NCI-H2227 (cell line): ENCODE data around the gene SLC35C1.

Source experiments
- DNase-seq: peaks from one replicate; lab custom pipeline; 2025; ENCODE audit not compliant: unreplicated experiment; lab: John Stamatoyannopoulos, UW

The SLC35C1 gene

DNA sequence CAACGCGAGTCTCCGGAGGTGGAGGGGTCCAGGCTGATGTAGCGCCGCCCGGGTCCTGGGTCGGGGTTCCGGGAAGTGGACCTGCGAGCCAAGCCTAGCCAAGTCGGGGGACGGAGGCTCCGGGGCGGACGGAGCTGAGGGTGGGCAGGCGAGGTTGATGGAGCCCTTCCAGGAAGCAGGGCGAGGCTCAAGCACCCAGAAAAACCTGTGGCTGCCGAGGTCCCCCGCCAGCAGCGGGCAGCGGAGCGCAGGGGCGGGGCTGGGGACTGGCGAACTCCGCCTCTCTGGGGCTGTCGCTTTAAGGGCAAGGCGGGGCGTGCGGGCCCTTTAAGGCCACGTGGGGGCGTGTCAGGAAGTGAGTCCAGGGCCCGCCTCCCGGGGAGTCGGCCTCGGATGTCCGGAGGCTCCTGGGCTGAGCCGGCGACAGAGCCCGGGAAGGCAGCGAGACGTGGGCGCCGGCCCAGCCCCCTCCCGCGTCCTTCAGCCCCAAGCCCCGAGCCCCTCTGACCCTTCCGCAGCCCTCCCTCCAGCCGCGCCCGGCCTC lies at the start of gene SLC35C1:
Gene SLC35C1 (plus strand): TSS at position 389 of the 544 bp plus-strand sequence. CDS start 653 bp downstream, outside the sequence.
- DNase-seq, result peak; percentile 97

DNA sequence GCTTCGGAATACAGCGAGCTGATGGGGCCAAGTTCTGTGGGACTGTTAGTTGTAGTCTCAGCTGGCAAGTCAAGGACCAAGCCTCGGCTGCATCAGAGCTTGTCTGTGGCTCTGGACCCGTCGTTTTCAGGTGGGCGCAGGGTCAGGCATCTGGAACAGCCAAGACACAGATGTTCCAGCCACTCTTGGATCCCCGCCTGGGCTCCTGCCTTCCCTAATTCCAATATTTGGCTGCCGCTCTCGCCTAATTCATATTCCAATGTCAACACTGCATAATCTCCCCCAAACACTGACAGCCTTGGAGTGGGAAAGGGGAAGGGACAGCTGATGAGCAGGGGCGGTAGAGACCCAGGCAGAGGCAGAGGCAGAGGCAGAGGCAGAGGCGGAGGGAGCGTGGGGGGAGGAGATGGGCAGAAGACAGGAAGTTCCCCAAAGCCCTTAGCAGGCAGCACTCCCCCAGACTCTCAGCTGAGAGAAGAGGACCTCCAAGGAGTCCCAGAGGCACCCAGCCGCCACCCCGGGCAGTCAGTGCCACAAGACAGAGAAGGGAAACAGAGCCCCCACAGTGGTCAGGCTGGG lies 49.6 kb upstream of the SLC35C1 start:
- no peak for DNase-seq

DNA sequence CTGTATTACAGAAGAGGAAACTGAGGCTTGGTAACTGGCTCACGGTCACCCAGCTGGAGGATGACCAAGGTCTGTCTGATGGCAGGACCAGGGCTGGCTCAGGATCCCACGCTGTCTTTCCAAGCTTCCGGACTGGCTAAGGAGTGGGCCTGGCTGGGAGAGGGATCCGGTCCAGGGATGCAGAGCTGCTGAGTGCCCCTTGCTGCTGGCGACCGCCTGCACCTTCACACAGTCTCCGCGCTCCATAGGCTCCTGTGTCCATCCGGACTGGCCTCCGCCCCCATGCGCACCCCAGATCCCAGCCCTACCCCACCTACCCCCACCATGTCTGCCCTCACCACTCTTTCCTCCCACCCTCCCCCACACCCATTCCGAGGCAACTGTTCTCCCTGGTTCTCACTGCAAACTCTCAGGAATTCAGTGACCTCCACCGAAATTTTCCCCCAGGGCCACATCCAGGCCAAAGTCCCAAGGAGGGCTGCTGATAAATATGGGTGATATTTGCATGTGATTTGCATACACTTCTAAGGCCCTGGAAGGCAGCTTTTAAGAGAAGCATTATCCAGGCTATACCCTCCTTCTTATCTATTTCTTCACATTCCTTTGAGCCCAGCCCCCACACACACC lies 48.5 kb upstream of the SLC35C1 start:
- DNase-seq, result no peak

DNA sequence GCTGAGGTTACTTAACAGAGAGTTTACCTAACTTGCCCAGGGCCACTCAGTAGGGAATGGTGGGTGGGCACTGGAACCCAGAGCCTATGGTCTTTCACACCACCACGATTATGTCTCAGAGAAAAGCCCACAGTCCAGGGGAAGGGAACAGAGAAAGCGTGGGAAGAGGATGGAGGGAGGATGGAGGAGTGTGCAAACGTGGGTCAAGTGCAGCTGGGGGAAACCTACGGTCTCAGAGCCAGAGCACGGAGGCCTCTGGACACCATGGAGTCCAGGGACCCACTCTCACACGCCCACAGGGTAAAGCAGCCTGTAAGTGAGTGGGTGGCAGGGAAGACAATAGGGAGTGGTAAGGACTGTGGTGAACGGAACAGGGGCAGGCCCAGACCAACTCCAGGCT lies 47.3 kb upstream of the SLC35C1 start:
- no peak for DNase-seq

DNA sequence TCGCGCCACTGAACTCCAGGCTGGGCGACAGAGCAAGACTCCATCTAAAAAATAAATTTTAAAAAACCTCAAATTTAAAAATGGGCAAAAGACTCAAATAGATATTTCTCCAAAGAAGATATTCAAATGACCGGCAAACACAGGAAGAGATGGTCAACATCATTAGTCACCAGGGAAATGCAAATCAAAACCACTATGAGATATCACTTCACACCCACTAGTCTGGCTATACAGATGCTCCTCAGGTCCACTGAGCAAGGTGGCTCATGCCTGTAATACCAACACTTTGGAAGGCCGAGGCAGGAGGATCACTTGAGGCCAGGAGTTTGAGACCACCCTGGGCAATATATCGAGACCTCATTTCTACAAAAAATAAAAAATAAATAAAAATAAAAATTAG lies 43.3 kb upstream of the SLC35C1 start:
- DNase-seq, result no peak

DNA sequence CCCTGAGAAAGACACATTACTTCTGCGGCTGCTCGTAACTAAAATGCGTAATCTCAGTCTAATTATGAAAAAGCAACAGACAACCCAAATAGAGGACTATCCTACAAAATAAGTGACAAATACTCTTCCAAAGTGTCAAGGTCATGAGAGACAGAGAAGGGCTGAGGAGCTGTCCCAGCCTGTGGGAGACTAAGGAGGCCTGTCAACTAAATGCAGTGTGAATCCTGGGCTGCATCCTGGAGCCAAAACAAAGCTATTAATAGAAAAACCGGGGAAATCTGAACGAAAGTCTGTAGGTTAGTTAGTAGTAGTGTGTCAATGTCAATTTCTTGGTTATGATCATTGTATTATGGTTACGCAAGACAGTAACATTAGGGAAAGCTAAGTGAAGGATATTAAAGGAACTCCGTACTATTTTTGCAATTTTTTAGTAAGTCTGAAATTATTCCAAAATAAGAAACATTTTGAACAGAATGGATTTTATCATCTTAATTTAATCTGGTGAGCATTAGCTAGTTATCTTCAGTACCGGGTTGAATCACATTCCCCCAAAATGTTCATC lies 39.8 kb upstream of the SLC35C1 start:
- DNase-seq, result no peak

DNA sequence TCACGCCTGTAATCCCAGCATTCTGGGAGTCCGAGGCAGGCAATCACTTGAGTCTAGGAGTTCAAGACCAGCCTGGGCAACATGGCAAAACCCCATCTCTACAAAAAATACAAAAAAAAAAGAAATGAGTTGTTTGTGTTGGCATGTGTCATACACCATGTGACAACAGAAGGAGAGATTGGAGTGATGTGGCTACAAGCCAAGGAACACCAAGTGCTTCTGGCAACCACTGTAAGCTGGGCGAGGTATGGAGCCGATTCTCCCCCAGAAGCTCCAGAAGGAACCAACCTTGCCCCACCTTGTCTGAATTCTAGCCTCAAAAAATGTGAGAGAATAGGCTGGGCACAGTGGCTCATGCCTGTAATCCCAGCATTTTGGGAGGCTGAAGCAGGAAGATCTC lies 39.1 kb upstream of the SLC35C1 start:
- no peak for DNase-seq

DNA sequence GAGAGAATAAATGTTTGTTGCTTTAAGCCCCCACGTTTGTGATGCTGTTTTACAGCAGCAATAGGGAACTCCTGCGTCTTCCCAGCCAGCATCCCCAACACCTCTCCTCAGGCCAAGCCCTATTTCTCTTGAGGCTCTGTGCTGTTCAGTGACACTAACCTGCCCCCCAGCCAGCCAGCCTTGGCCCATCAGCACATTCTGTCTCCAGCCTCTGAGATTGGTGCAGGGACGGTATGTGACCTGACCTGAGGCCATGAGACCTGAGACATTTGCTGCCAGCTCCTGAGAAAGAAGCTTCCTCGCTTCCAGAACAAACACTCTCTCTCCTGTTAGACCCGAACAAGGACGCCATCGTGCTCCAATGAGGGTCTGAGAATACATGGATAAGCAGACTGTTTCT lies 38.5 kb upstream of the SLC35C1 start:
- DNase-seq, result no peak

DNA sequence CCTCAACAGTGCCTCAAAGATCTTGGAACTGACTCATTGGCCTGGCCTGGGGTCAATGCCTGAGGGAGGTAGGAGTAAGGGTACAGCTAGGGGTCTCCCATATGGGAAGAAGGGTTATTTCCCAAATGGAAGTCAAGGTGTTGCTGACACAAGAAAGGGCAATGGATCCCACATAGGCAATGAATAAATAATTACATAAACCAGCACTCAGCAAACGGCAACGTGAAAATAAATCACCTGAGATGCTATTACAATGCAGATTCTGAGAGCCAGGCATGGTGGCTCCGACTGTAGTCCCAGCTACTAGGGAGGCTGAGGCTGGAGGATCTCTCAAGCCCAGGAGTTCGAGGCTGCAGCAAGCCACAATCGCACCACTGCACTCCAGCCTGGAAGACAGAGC lies 36.5 kb upstream of the SLC35C1 start:
- no peak for DNase-seq

DNA sequence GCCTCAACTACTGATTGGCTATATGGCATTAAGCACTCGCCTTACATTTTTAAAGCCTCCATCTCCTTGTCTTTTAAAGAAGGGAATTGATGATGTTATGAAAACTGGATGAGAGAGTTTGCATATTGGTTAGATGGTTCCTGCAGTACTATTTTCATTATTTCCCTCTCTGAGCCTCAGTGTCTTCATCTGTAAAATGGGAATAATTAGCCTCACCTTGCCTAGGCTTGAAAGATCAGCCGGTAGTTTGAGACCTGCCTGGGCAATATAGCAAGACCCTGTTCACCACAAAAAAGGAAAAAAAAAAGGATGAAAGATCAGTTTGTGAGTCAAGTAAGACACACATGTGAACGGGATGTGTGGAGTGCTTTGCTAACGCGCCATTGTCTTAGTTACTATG lies 35.0 kb upstream of the SLC35C1 start:
- DNase-seq, result no peak

DNA sequence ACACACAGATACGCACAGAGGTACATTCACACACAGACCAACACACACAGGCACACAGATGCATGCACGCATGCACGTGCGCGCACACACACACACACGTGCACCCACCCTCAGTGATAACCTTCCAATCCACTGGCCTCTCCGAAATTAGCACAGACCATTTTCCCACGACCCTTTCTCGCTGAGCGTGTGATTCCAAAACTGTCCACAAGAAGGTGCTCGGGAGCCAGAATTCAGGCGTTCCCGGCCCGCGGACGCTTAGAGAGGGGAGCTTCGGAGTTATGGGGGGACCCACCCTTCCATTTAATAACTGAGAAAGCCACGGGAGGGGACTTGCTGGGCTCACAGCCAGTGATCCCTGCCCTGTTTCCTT lies 33.8 kb upstream of the SLC35C1 start:
- DNase-seq, result peak; percentile 82

DNA sequence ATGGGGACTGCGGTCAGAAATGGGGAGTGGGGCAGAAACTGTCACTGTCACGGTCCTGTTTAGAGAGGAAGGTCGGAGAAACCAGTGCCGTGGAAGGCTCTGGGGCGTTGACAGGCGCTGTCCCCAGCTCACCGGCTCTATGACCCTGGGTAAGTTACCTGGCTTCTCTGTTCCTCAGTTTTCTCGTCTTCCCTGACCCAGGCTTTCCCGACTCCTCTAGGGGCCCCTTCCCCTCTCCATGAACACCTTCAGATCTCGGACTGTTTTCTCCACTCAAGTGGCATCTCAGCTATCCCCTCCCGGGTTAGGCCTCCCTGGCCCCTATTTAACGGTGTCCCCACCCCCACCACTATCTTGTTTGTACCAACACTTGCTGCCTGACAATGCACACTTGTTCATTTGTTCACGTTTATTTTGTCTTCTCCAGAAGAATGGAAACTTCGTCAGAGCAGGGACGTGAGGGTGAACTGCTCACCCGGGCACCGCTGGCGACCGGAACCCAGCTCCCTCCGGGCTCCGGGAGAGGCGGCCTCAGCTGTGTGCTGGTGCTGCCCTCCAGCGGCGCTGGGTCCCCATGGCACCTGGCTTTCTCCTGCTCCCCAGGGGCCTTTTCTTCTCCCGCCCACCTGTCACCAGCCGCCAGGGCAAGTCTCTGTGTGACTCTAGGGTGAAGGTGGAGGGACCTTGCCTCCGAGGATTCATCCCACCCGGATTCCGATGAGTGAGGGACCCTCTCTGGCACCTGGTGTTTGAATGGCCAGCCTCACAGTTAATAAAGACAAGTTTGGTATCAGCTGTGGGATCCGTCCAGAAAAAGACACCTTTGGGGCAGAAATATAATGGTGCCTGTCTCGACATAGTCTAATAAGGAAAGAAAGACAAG lies 33.1 kb upstream of the SLC35C1 start:
- DNase-seq, result peak; percentile 87

DNA sequence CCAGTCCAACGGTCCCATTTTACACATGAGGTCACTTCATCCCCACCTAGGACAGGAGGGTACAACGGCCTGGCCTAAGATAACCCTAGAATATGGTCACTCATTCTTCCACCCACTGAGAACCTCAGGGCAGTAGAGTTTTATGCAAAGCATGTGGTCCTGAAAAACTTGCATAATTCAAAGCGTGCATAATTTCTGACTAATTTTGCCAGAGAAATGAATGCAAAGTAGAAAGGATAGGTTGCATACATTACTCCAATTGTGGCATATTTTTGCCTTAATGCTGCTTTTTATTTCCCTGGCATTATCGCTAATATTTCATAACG lies 32.5 kb upstream of the SLC35C1 start:
- DNase-seq, result no peak

DNA sequence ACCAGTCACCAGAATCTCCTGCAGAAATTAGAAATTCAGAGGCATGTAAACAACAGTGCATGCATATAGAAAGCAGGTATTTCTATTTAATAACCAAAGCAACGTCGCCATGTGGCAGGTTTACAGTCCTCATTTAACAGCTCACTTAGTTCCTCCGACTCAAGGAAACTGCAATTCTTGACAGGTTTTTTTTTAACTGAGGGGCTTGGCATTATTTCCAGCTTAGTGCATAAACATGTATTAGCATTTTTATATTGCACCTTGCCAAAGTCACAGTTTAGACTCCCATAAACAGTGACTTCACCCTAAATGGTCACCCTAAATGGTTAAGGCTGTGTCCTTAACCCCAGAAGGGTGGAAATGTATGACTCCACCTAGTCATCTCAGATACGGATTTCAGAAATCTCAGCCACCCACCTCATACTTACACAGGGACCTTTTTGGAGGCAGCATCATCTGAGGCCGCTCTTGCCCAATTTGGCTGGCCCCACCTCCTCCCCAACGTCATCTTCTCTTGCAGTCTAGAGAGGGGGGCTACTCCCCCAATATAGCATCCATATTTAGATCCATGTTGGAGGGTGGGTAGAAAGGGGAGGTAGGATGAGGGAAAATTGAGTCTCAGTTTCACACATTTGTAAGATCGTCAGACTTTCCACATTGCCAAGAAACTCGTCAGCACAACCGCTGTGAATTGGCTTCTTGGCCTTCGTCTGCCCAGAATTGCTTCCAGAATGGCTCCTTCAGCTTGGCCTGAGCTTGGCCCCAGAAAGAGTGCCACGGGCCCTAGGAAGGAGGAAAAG lies 31.8 kb upstream of the SLC35C1 start:
- no peak for DNase-seq

DNA sequence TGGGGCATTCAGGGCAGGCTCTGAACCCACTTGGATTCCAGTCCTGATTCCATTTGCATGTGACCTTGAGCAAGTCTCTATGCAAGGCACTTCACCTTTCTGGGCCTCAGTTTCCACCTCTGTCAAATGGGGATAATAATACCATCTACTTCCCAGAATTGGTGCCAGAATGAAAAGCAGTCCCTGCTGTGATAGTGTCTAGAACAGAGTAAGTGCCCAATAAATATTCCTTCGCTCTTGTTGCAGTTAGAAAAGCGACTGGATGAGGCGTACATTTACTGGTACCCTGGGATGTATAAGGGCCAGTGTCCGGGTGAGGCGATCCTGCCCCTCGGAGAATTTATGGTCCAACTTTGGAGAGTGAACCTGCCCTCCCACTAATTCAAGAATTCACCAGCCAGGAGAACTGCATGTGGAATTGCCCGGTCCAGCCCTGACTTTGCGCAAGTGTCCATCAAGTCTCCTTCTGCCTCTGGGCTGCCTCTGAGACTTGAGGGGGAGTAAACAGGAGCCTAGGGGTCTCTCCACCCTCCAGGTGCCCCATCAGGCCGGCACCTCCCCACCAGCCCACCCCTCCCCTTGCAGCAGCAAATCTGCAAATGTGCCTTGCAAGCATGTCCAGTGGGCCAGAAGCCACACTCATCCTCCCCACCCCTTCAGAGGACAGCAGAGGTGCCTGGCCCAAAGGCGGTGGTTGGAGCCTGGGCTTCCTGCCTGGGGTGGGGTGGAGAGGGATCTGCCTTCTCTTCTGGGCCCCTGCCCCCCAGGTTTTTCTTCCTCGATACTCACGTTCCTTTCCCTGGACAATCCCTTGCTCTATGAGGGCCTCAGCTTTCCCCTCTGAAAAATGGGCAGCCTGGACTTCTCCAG lies 30.9 kb upstream of the SLC35C1 start:
- DNase-seq, result no peak

DNA sequence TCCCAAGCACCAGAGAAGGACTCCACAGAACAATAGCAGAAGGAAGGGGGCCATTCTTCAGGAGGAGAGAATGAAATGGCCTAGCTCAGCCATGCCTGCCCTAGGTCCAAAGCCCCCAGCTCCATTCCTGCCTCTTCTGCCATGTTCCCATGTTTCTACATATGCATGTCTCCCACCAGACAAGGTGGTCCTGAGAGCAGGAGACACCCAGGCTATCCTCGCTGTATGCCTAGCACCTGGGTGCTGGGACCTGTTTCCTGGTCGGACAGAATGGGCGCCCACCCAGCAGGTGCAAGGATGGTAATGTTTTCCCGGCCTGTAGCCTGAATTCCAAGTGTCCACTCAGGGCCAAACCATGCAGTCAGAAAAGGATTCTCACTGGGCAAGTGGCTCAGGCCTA lies 30.2 kb upstream of the SLC35C1 start:
- DNase-seq, result no peak

DNA sequence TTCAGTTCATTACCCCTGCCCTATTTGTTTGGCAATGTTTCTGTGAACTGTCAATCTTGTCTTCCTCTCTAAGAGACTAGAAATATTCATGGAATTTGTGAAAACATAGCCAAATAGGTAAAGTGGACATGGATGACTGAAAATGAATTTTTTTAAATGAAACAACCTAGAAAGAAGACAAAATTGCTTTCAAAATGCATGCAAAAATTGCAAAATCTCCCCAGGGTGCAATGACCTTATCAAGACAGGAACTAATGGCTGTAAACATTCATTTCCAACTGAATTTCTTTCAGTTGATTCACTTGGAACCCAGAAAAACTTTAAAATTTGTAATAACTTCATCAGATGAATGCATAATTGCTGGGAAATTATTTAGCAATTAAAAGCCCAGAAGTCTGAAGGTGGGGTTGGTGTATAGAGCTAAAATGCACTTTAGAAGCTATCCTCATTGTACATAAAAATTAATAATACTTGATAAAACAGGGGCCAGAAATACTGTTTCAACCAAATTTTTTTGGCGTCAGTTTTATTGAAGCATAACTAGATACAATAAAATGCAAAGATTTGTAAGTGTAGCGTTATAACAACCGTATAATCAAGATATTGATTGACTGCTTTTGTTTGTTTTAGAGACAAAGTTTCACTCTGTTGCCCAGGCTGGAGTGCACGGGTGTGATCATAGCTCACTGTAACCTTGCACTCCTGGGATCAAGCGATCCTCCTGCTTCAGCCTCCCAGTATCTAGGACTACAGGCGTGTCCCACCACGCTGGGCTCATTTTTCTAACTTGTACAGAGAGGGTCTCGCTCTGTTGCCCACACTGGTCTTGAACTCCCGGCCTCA lies 27.6 kb upstream of the SLC35C1 start:
- DNase-seq, result no peak

DNA sequence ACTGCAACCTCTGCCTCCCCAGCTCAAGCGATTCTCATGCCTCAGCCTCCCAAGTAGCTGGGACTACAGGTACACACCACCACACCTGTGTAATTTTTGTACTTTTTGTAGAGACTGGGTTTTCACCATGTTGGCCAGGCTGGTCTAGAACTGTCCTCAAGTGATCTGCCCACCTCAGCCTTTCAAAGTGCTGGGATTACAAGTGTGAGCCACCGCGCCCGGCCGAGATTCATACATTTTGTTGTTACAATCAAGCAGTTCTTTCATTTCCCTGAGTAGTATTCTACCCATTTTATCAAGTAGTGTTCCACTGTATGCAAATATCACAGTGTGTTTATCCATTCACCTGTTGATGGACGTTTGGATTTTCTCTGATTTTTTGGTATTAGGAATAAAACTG lies 26.6 kb upstream of the SLC35C1 start:
- DNase-seq, result no peak

DNA sequence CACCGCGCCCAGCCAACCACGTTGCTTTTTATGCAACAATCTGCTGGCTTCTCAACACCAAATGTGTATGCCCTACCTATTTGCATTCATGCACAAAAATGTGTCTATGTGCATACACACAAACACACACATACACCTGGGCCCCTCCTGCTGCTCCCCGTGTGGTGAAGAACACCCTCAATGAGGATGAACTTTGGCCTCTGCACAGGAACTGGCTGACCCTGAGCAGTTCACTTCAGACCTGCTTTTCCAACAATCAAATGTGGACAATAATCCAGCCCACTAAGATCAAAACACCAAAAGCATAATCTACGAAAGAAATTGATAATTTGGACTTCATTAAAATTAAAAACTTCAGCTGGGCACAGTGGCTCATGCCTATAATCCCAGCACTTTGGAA lies 25.3 kb upstream of the SLC35C1 start:
- DNase-seq, result no peak
